Brain microvascular endothelial cell (primary cell): ENCODE measurements around the gene KCNMB2.
A peak's percentile ranks its signal among the peaks of the same experiment; 100 is the strongest.

Experiments
- DNase-seq: peaks from one replicate; pipeline ENCODE4 v3.0.0-alpha.2; 2020
- H3K27ac ChIP-seq: fragments of 250-450 bp; sonication (Bioruptor Pico); 2 replicates; pipeline ENCODE4 v1.5.1; 2020; ENCODE audit warnings: mild to moderate bottlenecking, moderate library complexity
- H3K27me3 ChIP-seq: fragments of 250-450 bp; sonication (Bioruptor Pico); replicated peaks from 2 replicates; pipeline ENCODE4 v1.5.1; 2020; ENCODE audit warnings: mild to moderate bottlenecking
- H3K36me3 ChIP-seq: fragments of 250-450 bp; sonication (Bioruptor Pico); replicated peaks from 2 replicates; pipeline ENCODE4 v1.5.1; 2020; ENCODE audit warnings: mild to moderate bottlenecking
- H3K4me3 ChIP-seq: 2 replicates; pipeline ENCODE4 v1.5.1; 2011; ENCODE audit warnings: low read depth, mild to moderate bottlenecking, control low read depth, low read length, moderate library complexity
- in situ Hi-C: cut with HindIII; loops from 2 replicates; pipeline ENCODE4 v1.10.0; 2017; ENCODE audit warnings: low sequenced_read_pairs, low pct_ligation_motif_present
- TF ChIP-seq, protein P1 (sequence below): IDR thresholded peaks from 2 replicates; pipeline ENCODE4 v1.5.1; 2011; ENCODE audit warnings: low read depth, mild to moderate bottlenecking, moderate library complexity, low read length, control low read depth, inconsistent platforms; ENCODE audit errors: missing control alignments

KCNMB2 gene

DNA sequence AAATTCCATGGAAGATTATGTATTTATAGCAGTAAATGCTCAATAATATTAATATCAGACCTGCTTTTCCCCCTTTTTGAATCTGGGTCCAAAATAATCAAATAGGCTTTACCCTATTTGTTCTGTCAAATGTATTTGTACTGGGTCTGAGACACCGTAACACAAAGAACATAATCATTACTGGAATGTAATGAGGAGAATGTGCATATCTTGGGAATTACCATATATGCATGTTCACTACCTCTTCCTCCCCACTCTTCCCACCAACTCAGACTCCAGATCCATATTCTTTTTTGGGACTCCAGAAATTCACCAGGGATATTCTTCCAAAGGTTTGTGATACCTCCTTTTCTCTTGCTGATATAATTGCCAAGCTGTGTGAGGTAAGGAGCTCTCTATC, 237.1 kb downstream of the KCNMB2 start:
- H3K27ac ChIP-seq, result no peak overlapping the region
- in situ Hi-C loops, result no loop called here

DNA sequence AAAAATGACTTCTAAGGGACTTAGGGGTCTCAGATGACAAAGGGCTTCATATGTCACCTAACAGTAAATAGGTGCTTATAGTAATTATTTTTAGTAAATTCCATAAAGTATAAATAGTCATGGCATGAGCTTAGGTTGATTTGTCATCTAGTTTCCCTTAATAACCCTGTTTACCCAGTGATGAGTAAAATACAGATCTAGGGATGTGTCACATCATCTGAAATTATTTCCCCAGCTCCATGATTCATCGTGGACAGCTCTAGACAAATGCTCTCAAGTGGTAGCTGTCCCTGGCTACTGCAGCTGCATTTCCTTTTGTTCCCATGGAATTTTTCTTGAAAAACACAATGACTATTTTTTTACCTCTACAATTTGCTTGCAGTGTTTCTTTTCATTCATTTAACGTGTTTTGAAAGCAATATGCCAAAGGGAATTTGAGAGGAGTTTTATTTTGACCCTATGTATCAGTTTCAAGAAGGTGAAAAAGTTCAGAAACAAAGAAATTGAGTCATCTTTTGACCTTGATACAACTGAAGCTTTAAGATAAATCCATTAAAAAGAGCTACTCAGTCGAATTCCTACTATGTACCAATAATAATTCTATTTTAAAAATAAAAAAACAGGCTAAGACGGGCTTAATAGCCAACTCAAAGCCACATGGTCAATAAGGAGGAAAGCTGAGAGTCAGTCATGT, 241.6 kb downstream of the KCNMB2 start:
- H3K4me3 ChIP-seq, result no peak overlapping the region
- peak overlapping the region; percentile 19 for H3K27ac ChIP-seq
- H3K27me3 ChIP-seq, result no peaks in the 10 kb centered on the region
- peak; percentile 85 for DNase-seq
- in situ Hi-C loops, result no loop called here
- TF ChIP-seq, protein P1, sequence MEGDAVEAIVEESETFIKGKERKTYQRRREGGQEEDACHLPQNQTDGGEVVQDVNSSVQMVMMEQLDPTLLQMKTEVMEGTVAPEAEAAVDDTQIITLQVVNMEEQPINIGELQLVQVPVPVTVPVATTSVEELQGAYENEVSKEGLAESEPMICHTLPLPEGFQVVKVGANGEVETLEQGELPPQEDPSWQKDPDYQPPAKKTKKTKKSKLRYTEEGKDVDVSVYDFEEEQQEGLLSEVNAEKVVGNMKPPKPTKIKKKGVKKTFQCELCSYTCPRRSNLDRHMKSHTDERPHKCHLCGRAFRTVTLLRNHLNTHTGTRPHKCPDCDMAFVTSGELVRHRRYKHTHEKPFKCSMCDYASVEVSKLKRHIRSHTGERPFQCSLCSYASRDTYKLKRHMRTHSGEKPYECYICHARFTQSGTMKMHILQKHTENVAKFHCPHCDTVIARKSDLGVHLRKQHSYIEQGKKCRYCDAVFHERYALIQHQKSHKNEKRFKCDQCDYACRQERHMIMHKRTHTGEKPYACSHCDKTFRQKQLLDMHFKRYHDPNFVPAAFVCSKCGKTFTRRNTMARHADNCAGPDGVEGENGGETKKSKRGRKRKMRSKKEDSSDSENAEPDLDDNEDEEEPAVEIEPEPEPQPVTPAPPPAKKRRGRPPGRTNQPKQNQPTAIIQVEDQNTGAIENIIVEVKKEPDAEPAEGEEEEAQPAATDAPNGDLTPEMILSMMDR, result no peak
- no peaks in the 10 kb centered on the region for H3K36me3 ChIP-seq

More for the DNA sequence above, 237.1 kb downstream of the KCNMB2 start:
- no peaks in the 10 kb centered on the region for H3K27me3 ChIP-seq
- TF ChIP-seq, protein P1, result no peak
- DNase-seq, result no peak
- no peaks in the 10 kb centered on the region for H3K36me3 ChIP-seq
- H3K4me3 ChIP-seq, result no peak overlapping the region

DNA sequence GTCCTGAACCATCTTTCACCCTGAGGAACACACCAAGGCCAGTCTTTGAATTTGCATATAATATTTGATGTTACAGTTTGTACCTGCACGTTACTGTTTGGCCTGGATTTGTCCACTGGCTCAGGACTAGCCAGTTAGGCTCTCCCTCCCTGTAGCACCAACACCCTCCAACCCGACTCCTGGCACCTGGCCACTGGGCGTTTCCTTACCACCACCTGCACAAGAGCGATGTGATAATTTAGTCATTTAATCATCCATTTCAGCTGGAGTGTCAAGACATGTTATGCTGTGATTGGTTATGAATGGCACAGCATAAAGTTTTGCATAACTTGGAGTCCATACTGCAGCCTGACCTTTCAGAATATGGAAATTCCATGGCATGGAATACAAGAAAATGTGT, 242.4 kb downstream of the KCNMB2 start:
- in situ Hi-C loops, result no loop called here

DNA sequence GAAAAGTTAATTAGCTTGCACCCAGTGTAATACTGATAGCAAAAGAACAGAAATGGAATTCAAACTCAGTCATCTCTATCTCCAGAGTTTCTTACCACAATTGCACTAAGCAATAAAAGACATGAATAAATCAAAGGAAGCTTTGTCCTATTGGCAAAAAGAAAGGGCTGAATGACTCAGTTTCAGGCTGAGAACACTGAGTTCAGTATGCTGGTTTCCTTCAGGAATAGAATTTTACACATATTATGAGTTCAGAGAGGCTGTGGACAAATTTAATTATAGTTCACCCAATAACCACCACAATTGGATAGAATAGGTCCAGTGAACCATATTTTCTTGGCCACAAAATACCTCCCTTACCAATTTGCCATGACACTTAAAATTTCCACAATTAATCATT, 249.7 kb downstream of the KCNMB2 start:
- DNase-seq, result no peak
- in situ Hi-C loops, result no loop called here
- TF ChIP-seq, protein P1, result no peak
- Histone ChIP-seq H3K27me3 (no peaks in the 10 kb centered on the region), H3K27ac (no peak overlapping the region), H3K36me3 (no peaks in the 10 kb centered on the region), H3K4me3 (no peak overlapping the region)

More for the DNA sequence above, 242.4 kb downstream of the KCNMB2 start:
- Histone ChIP-seq H3K36me3 (no peaks in the 10 kb centered on the region), H3K27me3 (no peaks in the 10 kb centered on the region), H3K4me3 (no peak overlapping the region), H3K27ac (no peak overlapping the region)
- no peak for DNase-seq
- TF ChIP-seq, protein P1, result no peak

DNA sequence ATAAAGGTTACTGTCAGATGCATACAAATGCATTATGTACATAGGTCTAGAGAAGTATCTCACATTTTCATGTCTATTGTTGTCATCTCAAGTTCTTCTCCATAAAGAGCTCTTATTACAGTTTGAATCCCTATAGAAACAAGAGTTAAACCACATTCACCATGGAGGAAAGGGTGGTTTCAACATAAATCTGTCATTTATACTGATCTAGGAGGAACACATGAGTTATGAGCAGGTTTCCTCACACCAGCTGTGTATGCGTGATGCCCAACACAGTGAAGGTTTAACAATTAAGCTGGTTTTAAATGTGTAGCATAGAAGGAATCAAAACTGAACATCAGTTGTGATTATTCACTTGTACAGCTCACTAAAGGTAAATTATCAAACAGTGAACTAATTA, 251.7 kb downstream of the KCNMB2 start:
- in situ Hi-C loops, result no loop called here
- DNase-seq, result no peak
- no peak overlapping the region for H3K27ac ChIP-seq
- TF ChIP-seq, protein P1, result no peak
- no peaks in the 10 kb centered on the region for H3K36me3 ChIP-seq
- no peaks in the 10 kb centered on the region for H3K27me3 ChIP-seq
- H3K4me3 ChIP-seq, result no peak overlapping the region

DNA sequence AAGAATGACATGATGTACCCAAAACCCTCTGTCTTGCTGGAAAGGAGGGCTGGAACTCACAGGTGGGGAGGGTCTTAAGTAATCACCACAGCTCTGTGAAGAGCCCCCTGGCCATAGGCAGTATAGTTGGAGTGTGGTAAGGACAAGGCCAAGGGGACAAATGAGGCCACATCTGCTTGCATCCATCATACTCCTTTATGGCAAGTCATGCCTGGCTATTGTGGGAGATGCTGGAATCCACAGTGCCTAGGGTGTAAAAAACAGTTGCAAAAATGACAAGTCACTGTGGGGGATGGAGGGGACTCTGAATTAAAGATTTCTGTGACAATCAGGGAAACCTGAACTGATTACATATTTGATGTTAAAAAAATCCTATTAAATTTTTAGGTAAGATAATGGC, 258.5 kb downstream of the KCNMB2 start:
- no peak for DNase-seq
- no peaks in the 10 kb centered on the region for H3K27me3 ChIP-seq
- H3K27ac ChIP-seq, result no peak overlapping the region
- H3K36me3 ChIP-seq, result no peaks in the 10 kb centered on the region
- in situ Hi-C loops, result no loop called here
- TF ChIP-seq, protein P1, result no peak
- H3K4me3 ChIP-seq, result no peak overlapping the region
